Measurements from ENCODE around the gene SETD3. TPM values are rescaled to one million over a fixed set of nuclear protein-coding genes. Genes with fewer than 3 reads are reported as not detected.

SETD3 gene
- total RNA-seq, 1 donor from 2014 or later: 49.1 TPM

GRCh38 chr14:99384450-99385417 is 95.9 kb downstream of the SETD3 start:
- peaks cover 12% of the 10 kb centered on the region for H3K27me3 Mint-ChIP-seq (ENCODE audit: unreplicated experiment)
- H3K9me3 Mint-ChIP-seq (ENCODE audit: unreplicated experiment): peaks cover 4% of the 10 kb centered on the region
- TF ChIP-seq CTCF (IDR thresholded peaks at IDR 0.05): no peak

GRCh38 chr14:99383472-99384449 is 96.9 kb downstream of the SETD3 start:
- H3K36me3 Mint-ChIP-seq (ENCODE audit: unreplicated experiment): no peaks in the 10 kb centered on the region
- H3K27ac Mint-ChIP-seq (ENCODE audit: unreplicated experiment): no peak overlapping the region
- H3K27me3 Mint-ChIP-seq (ENCODE audit: unreplicated experiment): peaks cover 12% of the 10 kb centered on the region
- no peak for TF ChIP-seq CTCF (IDR thresholded peaks at IDR 0.05)
- H3K4me3 Mint-ChIP-seq (ENCODE audit: unreplicated experiment): no peak overlapping the region
- H3K9me3 Mint-ChIP-seq (ENCODE audit: unreplicated experiment): peaks cover 4% of the 10 kb centered on the region
- H3K4me1 Mint-ChIP-seq (ENCODE audit: unreplicated experiment): peaks cover 17% of the 10 kb centered on the region
- DNase-seq (ENCODE audit: extremely low spot score, unreplicated experiment): no peak

More at GRCh38 chr14:99384450-99385417, 95.9 kb downstream of the SETD3 start:
- H3K36me3 Mint-ChIP-seq (ENCODE audit: unreplicated experiment): no peaks in the 10 kb centered on the region
- no peak for DNase-seq (ENCODE audit: extremely low spot score, unreplicated experiment)
- H3K27ac Mint-ChIP-seq (ENCODE audit: unreplicated experiment): no peak overlapping the region
- peaks cover 17% of the 10 kb centered on the region for H3K4me1 Mint-ChIP-seq (ENCODE audit: unreplicated experiment)
- H3K4me3 Mint-ChIP-seq (ENCODE audit: unreplicated experiment): no peak overlapping the region

- Mint-ChIP-seq H3K9me3 (ENCODE audit: unreplicated experiment) (peaks cover 4% of the 10 kb centered on the region), H3K27ac (ENCODE audit: unreplicated experiment) (peak overlapping the region; percentile 32), H3K27me3 (ENCODE audit: unreplicated experiment) (peaks cover 12% of the 10 kb centered on the region), H3K4me3 (ENCODE audit: unreplicated experiment) (no peak overlapping the region), H3K36me3 (ENCODE audit: unreplicated experiment) (no peaks in the 10 kb centered on the region), H3K4me1 (ENCODE audit: unreplicated experiment) (peaks cover 17% of the 10 kb centered on the region)
- no peak for DNase-seq (ENCODE audit: extremely low spot score, unreplicated experiment)
- TF ChIP-seq CTCF (IDR thresholded peaks at IDR 0.05): no peak
Measured at GRCh38 chr14:99382781-99383471, 97.7 kb downstream of the SETD3 start.

- no peak for TF ChIP-seq CTCF (IDR thresholded peaks at IDR 0.05)
- Mint-ChIP-seq H3K27ac (ENCODE audit: unreplicated experiment) (no peak overlapping the region), H3K36me3 (ENCODE audit: unreplicated experiment) (no peaks in the 10 kb centered on the region), H3K27me3 (ENCODE audit: unreplicated experiment) (peaks cover 12% of the 10 kb centered on the region), H3K9me3 (ENCODE audit: unreplicated experiment) (peaks cover 4% of the 10 kb centered on the region), H3K4me1 (ENCODE audit: unreplicated experiment) (peaks cover 17% of the 10 kb centered on the region), H3K4me3 (ENCODE audit: unreplicated experiment) (no peak overlapping the region)
- no peak for DNase-seq (ENCODE audit: extremely low spot score, unreplicated experiment)
Measured at GRCh38 chr14:99382071-99382470, 98.6 kb downstream of the SETD3 start.
